ENCODE measurements around the gene ROR2.

DNA sequence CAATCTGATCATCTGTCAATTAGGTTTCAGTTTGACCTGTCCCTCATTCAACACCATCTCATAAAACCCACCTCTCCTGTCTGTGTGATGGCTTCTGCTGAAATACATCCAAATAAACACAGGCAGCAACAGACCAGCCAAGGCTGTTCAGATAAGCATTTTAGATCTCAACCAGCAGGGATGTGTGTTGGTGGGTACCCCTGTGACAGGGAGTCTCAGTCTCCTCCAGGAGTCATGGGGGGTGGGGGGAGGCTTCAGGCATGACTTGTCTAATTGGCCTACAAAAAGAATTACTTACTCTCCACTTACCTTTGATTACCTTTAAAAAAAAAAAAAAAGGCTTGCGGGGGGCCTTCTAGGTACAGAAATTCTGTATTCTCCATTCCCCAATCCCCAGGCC lies 65.9 kb downstream of the ROR2 start:
- TF ChIP-seq, protein P1, sequence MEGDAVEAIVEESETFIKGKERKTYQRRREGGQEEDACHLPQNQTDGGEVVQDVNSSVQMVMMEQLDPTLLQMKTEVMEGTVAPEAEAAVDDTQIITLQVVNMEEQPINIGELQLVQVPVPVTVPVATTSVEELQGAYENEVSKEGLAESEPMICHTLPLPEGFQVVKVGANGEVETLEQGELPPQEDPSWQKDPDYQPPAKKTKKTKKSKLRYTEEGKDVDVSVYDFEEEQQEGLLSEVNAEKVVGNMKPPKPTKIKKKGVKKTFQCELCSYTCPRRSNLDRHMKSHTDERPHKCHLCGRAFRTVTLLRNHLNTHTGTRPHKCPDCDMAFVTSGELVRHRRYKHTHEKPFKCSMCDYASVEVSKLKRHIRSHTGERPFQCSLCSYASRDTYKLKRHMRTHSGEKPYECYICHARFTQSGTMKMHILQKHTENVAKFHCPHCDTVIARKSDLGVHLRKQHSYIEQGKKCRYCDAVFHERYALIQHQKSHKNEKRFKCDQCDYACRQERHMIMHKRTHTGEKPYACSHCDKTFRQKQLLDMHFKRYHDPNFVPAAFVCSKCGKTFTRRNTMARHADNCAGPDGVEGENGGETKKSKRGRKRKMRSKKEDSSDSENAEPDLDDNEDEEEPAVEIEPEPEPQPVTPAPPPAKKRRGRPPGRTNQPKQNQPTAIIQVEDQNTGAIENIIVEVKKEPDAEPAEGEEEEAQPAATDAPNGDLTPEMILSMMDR (IDR thresholded peaks at IDR 0.05) = no peak
- TF ChIP-seq POLR2A (IDR thresholded peaks at IDR 0.05) = no peak
- no peak for TF ChIP-seq EP300 (IDR thresholded peaks at IDR 0.05)
